GM21717 (cell line): ENCODE results near the gene GYS2.
"Not testable (repeated sequence)": the region's sequence is repeated elsewhere in the genome, so short reads cannot be mapped to it uniquely, and the experiment has no call there.

Experiments
- ATAC-seq: cut with Tn5 transposase; IDR thresholded peaks from one replicate; pipeline ENCODE4 v1.9.1; 2021; ENCODE audit warnings: mild to moderate bottlenecking, moderate library complexity; ENCODE audit not compliant: unreplicated experiment

Gene GYS2

DNA sequence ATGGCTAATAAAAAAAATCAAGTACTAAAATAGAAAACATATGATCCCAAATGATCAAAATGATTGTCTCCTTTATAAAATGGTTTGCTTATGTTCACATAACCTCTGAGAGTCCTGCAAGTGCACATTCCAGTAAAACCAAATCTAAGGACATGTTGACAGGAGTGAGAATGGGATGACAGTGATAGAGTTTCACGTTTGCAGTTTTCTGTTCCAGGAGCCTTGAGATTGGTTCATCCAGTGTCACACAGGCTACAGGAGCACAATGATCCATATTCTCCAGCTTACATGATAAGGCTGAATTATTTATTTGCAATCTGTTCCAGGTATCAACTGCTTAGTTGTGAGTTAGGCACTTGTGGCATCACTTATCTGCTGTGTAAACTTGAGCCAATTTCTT is 1.5 kb upstream of the GYS2 start:
- ATAC-seq, result no peak

DNA sequence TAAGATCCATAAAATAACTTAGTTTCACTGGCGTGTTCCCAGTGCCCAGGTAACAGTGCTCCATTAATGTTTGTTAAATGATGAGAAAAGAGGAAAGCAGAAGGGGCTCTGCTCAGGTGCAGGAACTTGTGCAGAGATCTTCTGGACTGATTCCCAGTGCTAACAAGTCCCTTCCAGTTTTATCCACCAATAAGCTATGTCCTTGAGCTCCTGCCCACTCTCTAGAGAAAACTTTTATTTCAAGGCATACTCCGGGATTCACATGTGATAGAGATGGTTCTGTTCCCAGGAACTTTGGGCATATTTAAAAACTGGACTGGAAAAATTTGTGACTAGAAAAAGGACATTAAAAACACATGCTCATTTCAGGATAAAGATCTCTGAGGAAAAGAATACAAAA is 1.9 kb downstream of the GYS2 start:
- ATAC-seq, result no peak

DNA sequence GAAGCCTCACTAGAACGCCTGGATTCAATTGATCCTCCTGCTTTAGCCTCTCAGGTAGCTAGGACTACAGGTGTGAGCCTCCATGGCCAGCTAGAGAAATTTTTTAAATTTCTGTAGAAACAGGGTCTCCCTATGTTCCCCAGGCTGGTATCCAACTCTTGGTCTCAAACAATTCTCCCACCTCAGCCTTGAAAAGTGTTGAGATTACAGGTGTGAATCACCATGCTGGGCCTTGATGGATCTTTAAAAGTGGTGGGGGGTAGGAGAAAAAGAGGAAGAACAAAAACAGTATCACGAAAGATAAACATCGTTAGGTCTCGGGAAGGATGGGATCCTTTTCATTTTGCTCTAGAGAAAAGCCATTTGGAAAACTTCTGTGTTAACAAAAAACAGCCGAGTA is 4.5 kb downstream of the GYS2 start:
- ATAC-seq, result no peak

DNA sequence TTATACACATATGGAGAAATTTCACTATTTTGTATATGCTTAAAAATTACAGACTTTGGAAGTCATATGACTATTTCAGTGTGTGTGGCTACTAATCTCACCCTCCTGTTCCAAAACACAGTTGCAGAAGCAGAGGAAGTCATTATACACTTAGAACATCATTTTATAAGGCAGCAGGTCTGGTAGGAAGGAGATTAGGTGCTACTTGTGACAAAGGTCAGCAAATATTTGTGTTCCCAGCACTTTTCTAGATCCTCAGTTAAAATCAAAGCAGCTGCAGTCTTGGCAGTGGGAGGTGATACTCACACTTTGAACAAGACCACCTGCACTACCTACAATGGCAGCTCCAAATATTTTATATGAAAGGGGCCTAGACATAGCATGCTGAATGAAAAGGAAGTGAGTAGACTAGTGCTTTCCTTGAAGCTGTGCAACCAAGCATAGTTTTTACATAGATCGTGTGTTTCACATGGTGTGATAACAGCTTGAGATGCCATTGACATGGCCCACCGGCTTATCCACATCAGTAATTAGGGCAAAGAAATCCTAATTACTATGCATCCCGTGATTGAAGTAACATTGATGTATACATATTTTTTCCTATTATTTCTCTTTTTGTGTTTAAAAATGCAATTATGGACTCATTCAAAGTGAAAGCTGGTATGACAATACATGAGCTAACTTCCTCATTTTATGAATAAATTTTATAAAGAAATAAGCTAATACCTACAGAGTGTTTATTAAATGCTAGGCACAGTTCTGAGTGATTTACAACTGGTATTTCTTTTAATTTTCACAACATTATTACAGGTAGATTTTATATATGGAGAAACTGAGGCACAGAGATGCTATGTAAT is 5.3 kb downstream of the GYS2 start:
- ATAC-seq, result no peak

DNA sequence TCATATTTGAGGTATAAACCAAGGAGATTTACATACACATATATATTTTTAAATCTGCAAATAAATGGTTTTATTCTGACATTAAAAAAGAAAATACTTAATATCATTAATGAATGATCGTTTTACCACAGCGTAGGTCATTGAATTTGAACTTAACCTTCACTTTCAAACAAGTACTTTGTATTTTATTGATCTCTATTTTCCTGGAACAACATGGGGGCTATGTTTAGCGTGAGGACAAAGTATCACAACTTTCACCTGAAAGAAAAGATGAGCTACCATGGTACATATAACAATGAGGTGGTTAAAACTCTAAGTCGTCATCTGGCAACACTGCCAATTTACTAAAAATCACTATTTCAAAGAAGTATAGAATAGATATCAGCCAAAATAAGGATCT is 6.0 kb downstream of the GYS2 start:
- ATAC-seq, result no peak

DNA sequence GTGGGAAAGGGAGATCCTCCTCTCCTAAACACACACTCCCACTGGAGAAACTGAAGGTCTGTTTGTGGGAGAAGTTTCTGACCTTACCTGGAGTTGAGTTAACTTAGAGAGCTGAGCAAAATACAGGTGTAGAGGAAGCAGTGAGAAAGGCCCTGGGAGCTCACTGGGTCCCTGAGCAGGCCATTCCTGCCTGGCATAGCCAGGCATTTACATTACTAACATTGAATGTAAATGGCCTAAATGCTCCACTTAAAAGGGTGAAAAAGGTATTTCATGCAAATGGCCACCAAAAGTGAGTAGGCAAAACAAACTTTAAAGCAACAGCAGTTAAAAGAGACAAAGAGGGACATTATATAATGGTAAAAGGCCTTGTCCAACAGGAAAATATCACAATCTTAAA is 9.3 kb downstream of the GYS2 start:
- ATAC-seq, result not testable (repeated sequence)

DNA sequence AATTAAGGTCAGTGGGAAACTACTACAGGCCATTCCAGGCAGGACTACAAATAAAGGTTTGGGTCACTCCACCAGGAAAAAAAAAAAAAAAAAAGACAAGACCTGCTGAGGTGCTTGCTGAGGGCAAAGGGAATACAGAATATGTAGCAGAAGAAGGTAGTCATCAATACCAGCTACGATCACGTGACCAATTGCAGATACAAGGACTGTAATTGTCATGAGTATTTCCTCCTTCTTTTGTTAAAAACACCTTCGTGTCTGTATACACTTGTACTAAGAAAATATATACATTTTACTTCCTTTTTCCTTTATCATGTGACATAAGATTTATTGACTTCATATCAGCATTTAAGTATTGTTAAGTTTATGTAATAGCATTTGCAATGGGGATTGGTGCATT is 19.2 kb downstream of the GYS2 start:
- ATAC-seq, result no peak

DNA sequence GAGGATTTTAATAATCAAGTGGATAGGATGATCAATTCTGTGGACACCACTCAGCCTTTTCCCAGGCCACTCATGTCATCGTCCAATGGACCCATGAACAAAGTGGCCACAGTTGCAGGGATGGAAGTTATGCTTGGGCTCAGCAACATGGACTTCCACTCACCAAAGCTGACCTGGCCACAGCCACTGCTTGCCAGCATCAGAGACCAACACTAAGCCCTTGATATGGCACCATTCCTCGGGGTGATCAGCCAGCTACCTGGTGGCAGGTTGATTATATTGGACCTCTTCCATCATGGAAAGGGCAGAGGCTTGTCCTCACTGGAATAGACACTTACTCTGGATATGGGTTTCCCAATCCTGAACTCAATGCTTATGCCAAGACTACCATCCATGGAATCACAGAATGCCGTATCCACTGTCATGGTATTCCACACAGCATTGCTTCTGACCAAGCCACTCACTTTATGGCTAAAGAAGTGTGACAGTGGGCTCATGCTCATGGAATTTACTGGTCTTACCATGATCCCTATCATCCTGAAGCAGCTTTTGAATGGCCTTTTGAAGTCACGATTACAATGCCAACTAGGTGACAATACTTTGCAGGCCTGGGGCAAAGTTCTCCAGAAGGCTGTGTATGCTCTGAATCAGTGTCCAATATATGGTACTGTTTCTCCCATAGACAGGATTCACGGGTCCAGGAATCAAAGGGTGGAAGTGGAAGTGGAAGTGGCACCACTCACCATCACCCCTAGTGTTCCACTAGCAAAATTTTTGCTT is 20.1 kb downstream of the GYS2 start:
- ATAC-seq, result not testable (repeated sequence)

DNA sequence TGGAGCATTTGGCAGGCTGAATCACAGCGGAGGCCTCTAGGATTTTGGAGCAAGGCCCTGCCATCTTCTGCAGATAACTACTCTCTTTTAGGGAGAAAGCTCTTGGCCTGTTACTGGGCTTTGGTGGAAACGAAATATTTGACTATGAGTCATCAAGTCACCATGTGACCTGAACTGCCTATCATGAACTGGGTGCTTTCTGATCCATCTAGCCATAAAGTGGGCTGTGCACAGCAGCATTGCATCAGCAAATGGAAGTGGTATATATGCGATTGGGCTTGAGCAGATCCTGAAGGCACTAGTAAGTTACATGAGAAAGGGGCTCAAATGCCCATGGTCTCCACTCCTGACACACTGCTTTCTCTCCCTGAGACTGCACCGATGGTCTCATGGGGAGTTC is 21.1 kb downstream of the GYS2 start:
- ATAC-seq, result no peak

DNA sequence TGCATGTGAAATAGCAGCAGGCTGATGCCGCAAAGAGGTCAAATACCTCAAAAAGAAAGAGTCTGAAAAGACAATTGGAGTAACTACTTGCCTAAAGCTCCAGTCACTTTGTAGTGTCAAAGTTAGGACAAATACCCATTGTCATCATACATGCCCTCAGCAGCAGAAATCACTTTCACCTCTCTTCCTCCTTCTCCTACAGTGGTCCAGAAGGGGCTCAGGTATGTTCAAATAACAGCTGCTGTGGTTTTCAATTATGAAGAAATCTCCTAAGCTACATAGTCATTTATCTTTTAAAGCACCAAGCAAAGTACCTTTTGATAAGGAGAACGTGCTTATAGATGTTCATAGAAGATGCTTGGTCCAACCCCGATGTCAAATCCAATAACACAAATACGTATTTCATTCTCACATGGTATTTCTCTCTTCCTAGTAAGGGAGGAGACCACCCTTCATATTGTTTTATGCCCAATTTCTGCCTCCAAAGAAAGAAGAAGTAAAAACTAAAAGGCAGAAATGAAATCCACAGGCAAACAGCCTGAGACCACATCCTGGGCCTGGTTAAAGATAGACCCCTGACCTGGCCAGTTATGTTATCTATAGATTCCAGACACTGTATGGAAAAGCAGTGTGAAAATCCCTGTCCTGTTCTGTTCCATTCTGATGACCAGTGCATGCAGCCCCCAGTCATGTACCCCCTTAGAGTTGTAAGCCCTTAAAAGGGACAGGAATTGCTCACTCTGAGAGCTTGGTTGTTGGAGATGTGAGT is 23.7 kb downstream of the GYS2 start:
- no peak for ATAC-seq

DNA sequence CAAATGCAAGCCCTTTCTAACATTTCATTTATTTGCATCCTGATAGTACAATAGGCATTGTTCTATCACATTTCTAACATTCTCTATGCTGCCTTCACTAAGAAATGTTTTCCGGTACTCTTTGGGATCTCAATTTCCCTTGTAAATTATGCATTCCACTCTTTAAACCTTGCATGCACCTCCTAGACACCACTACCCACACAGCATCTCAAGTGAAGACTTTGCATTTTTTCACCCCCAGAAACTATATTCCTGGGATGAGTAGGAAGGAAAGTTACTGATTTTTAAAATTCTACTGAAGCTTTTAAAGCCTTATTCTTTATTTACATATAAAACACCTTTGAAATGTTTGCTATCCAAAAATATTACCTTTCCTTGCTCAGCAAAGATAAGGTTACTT is 27.1 kb downstream of the GYS2 start:
- no peak for ATAC-seq

DNA sequence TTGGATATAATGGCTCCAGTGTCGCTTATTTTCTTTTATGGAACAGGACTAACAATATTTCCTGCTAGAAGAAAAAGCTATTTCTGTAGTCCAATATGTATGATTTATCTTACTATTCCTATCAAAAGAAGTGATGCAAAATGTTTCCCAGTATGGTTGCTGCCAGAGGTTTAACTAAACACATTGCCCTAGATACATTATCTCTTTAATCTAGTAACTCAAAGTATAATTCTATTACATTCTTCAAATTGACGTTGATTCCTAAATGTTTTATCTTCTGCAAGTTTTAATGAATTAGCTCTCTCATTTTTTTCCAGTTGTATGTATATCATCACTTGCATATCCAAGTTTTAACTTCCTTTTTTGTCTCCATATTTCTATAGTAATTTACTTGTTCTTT is 28.2 kb downstream of the GYS2 start:
- ATAC-seq, result no peak

DNA sequence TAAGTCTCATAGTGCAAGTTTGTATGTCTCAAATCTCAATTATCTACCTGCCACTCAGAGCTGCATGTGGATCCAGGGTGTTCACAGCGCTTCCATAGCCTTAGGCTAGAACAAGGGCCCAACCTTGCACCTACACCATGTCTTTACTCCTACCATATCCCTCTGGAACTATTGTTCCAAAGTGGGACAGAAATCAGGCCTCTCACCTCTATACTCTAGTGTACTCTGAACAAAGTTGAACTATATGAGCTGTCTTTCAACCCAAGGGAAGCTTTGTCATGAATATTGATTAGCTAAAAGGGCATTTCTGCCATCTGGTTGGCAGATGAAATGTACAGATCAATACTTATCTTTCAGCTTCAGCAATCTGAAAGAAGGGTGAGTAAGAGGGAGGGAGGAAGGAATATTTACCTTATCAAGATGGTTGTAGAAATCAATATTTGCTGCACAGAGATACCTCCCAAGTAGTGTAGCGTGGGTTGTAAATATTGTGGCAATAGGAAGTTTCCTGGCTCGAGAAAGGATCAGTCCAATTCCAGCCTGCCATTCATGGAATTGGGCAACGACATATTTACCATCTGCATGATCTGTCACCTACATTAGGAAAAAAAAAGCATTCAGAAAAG is 30.8 kb downstream of the GYS2 start:
- no peak for ATAC-seq

DNA sequence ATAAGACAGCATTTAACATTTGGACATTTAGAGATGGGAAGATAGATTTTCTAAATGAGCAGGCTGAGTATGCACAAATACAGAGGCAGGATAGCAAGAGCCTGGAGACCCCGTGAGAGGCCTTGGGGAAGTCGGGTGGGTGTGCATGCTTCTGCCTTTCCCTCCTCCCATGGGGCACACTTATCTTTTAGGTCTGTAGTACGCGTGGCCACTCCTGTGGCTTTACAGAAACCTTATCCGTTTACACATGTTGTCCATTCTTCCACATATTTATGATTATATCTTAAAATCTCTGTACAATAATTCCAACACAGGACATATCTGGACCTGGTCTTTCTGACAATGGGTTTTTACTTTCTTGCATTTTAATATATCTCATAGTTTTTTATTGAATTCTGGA is 33.6 kb downstream of the GYS2 start:
- no peak for ATAC-seq

DNA sequence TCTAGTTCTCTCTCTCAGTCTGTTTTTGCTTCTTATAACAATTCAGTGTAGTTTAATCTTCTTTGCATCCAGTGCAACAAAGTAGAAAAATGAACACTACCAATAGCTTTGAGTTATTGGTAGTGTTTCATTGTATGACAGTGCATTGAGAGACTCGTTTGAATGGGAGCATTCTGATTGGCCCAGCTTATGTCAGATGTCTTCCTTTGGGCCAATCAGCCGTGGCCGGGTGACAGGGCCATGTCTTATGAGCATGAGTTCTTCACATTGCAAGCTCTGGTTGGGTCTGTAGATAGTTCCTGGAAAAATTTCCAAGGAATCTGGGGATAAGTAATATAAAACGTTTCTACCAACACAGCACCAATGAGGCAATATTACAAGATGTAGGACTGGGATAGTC is 36.5 kb downstream of the GYS2 start:
- no peak for ATAC-seq

DNA sequence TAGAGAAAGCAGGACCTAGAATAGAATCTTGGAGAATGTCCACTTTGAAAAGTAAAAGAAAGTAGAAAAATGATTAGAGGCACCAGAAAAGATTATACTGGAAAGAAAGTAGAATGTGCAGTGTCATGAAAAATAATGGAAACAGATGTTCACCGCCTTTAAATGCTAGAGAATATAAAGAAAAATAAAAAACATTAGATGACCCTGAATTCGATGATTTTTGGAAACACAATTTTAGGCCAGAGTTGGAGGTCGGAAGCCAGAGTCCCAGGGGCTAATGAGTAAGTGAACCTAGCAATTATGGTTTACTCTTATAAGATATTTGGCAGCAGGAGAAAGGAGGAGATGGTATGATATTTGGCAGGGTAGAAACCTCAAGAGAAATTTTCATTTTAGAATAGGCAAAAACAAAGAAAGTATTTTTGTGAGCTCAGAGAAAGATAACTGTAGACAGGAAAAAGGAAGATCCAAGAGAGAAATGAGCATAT is 37.7 kb downstream of the GYS2 start:
- ATAC-seq, result no peak

DNA sequence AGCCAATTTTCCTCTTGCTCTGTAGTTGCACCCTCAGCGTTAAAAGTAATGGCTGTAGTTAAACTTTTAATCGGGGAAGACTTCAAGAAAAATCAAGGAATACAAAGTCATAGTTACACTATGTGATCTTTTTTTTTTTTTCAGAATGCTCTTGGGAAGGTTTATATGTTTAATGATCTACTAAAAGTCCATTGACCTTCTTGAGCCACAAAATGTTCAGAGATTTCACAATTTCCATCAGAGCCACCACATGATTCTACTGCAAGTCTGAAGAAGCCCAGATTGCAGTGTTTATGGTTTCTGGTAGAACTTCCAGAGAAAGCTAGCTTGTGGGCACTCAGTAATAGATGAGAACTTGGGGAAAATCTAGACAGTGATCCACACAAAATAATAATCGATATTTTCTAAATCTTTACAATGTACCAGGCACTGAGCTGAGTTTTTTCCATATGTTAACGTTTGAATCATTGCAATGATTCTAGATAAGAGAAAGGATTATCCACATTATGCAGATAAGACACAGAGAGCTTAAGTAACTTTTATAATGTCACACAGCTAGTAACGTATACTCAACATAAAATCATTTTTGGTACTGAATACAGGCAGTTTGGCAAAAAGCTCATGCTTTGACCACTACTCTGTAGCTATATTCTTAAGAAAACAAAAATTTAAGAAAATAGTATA is 38.3 kb downstream of the GYS2 start:
- ATAC-seq, result no peak

DNA sequence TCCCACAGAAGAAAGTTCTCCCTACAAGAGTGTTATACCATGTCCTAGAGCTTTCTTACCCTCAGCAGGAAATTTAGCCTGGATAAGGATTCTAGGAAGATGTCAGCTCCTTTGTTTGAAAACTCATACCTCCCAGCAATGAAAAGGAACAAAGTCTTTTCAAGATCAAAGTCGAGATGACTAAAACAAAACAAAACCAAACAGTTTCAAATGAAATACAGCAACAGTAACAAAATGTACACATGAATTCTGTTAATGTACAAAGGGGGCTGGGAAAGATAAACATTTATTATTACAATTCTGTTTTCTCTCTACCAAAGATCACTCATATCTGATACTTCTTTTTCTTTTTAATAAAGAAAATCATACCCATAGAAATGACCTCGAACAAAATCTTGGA is 41.8 kb downstream of the GYS2 start:
- no peak for ATAC-seq

DNA sequence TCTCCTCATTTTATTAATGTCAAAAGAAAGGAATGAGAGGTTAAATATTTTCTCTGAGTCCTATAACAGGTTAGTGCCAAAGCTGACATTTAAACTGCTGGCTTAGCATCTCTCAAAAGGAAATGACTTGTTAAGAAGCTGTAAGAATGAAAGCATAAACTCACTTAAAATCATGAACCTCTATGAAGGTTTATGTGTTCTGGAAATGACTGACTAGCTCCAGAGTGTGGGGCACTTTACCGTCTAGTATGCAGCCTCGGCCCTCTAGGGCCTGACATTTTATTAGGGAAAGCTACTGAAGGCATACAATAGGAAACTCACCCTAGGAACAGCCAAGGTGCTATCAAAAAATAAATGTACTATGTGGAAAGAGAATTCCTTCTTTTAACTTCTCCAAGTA is 43.5 kb downstream of the GYS2 start:
- ATAC-seq, result no peak

DNA sequence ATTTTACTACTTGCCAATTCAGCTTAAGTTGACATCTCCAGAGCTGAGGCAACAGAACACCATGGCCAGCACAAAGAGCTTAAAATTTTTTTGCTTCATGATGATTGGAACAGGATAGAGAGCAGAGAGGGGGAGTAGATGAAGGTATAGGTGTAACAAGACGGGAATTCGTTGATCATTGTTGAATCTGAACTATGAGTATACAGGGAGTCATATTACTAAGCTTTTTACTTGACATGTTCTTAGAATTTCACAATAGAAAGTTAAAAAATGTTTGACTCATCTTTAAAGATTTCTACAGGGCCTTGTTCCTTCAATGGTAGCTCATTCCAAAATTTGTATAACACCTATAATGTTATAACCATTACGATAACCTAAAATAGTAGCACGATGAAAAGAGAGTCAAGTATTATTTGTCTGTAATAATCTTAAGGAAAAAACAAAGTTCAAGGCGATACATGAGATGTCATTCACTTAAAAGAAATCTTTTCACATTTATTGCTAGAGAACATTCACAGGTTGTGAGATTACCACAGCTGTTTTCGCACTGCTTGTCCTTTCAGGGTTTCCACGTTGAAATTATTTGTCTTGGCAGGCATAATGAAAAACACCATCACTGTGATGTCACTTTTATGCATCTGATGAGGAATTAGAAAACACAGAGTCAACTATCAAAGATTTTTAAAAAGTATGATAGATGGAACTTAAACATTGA is 44.6 kb downstream of the GYS2 start:
- ATAC-seq, result no peak
